ENCODE results near the gene ZNHIT1. TPM values are rescaled to one million over a fixed set of nuclear protein-coding genes. Genes with fewer than 3 reads are reported as not detected.
"Not testable (repeated sequence)": the region's sequence is repeated elsewhere in the genome, so short reads cannot be mapped to it uniquely, and the experiment has no call there.

Gene ZNHIT1
- total RNA-seq, 6 donors from 2014 or later, result 46.1 to 74.3 (median 68.5) TPM

GRCh38 chr7:101255796-101256195 is 37.8 kb downstream of the ZNHIT1 start:
- ATAC-seq (ENCODE audit: low FRiP score in 2 of 2), result no peak
- no peaks in the 10 kb centered on the region for H3K9me3 ChIP-seq
- H3K4me1 ChIP-seq, result peaks cover 7 to 14% (median 13%) of the 10 kb centered on the region in 4 donors
- H3K4me3 ChIP-seq, result no peak overlapping the region
- no peak for TF ChIP-seq POLR2AphosphoS5 (IDR thresholded peaks at IDR 0.05)
- TF ChIP-seq POLR2A (IDR thresholded peaks at IDR 0.05), result no peak
- TF ChIP-seq CTCF (IDR thresholded peaks at IDR 0.05), result no peak
- TF ChIP-seq EP300 (IDR thresholded peaks at IDR 0.05), result no peak
- no peak overlapping the region for H3K27ac ChIP-seq
- no peaks in the 10 kb centered on the region for H3K36me3 ChIP-seq
- 62 to 65% methylated on average over 4 of the region's 4 CpGs for WGBS, 2 donors
- DNase-seq, result no peak
- H3K27me3 ChIP-seq, result no peaks in the 10 kb centered on the region

GRCh38 chr7:101258243-101258731 is 40.3 kb downstream of the ZNHIT1 start:
- 54 to 58% methylated on average over 7 of the region's 7 CpGs for whole genome bisulfite sequencing, 2 donors
- DNase-seq, result no peak

GRCh38 chr7:101264102-101264706 is 46.2 kb downstream of the ZNHIT1 start:
- not testable (repeated sequence) for H3K27me3 ChIP-seq; DNase-seq; H3K4me3 ChIP-seq; ATAC-seq (ENCODE audit: low FRiP score in 2 of 2); H3K27ac ChIP-seq; H3K36me3 ChIP-seq; H3K4me1 ChIP-seq; H3K9me3 ChIP-seq
- WGBS, 2 donors, result 53 to 55% methylated on average over 6 of the region's 6 CpGs

More at GRCh38 chr7:101258243-101258731, 40.3 kb downstream of the ZNHIT1 start:
- no peaks in the 10 kb centered on the region for H3K9me3 ChIP-seq
- no peak for TF ChIP-seq POLR2A (IDR thresholded peaks at IDR 0.05)
- no peak for TF ChIP-seq EP300 (IDR thresholded peaks at IDR 0.05)
- TF ChIP-seq CTCF (IDR thresholded peaks at IDR 0.05), result no peak
- no peak for TF ChIP-seq POLR2AphosphoS5 (IDR thresholded peaks at IDR 0.05)
- no peaks in the 10 kb centered on the region for H3K36me3 ChIP-seq
- no peak for ATAC-seq (ENCODE audit: low FRiP score in 2 of 2)
- no peak overlapping the region for H3K27ac ChIP-seq
- H3K4me1 ChIP-seq, result no peaks in the 10 kb centered on the region
- H3K4me3 ChIP-seq, result no peak overlapping the region
- H3K27me3 ChIP-seq, result no peaks in the 10 kb centered on the region

- no peak for ATAC-seq (ENCODE audit: low FRiP score in 2 of 2)
- H3K27ac ChIP-seq, result no peak overlapping the region
- H3K9me3 ChIP-seq, result no peaks in the 10 kb centered on the region
- no peak for DNase-seq
- H3K4me1 ChIP-seq, result no peaks in the 10 kb centered on the region
- H3K36me3 ChIP-seq, result no peaks in the 10 kb centered on the region
- TF ChIP-seq EP300 (IDR thresholded peaks at IDR 0.05) (no peak), POLR2A (IDR thresholded peaks at IDR 0.05) (no peak), POLR2AphosphoS5 (IDR thresholded peaks at IDR 0.05) (no peak), CTCF (IDR thresholded peaks at IDR 0.05) (no peak)
- H3K4me3 ChIP-seq, result no peak overlapping the region
- WGBS, 2 donors, result 72% methylated on average over 17 of the region's 17 CpGs
- no peaks in the 10 kb centered on the region for H3K27me3 ChIP-seq
Observed at GRCh38 chr7:101265622-101266516, 47.9 kb downstream of the ZNHIT1 start.

- H3K27ac ChIP-seq, result no peak overlapping the region
- DNase-seq (no peak), ATAC-seq (ENCODE audit: low FRiP score in 2 of 2) (no peak)
- 89 to 90% methylated on average over 21 of the region's 21 CpGs for WGBS, 2 donors
- TF ChIP-seq POLR2A (IDR thresholded peaks at IDR 0.05) (no peak), POLR2AphosphoS5 (IDR thresholded peaks at IDR 0.05) (no peak), EP300 (IDR thresholded peaks at IDR 0.05) (no peak), CTCF (IDR thresholded peaks at IDR 0.05) (no peak)
- no peaks in the 10 kb centered on the region for H3K4me1 ChIP-seq
- H3K27me3 ChIP-seq, result no peaks in the 10 kb centered on the region
- no peaks in the 10 kb centered on the region for H3K9me3 ChIP-seq
- H3K4me3 ChIP-seq, result no peak overlapping the region
- H3K36me3 ChIP-seq, result no peaks in the 10 kb centered on the region
Observed at GRCh38 chr7:101269664-101270063, 51.7 kb downstream of the ZNHIT1 start.
